DND-41 (cell line): Measurements from ENCODE around the gene MIA.

ENCODE experiments used
- ATAC-seq: fragments of 200-7000 bp; cut with Tn5 transposase; 3 replicates; pipeline ENCODE4 v1.9.1; 2021; ENCODE audit warnings: low read depth; ENCODE audit not compliant: insufficient read depth
- DNase-seq: peaks from one replicate; pipeline ENCODE4 v3.0.0-alpha.2; 2020
- H2AFZ ChIP-seq: 2 replicates; pipeline ENCODE4 v1.6.0; 2012; ENCODE audit warnings: low read depth, low read length
- H3K27ac ChIP-seq: 2 replicates; pipeline ENCODE4 v1.5.1; 2012; ENCODE audit warnings: low read length, inconsistent platforms
- H3K27me3 ChIP-seq: fragments of 200-600 bp; sonication (generic); 2 replicates; pipeline ENCODE4 v1.6.0; 2012; ENCODE audit warnings: low read length, mild to moderate bottlenecking, inconsistent platforms; ENCODE audit not compliant: insufficient read depth, poor library complexity
- H3K36me3 ChIP-seq: 2 replicates; pipeline ENCODE4 v1.5.1; 2012; ENCODE audit warnings: low read length, inconsistent platforms; ENCODE audit not compliant: insufficient read depth
- H3K4me1 ChIP-seq: 2 replicates; pipeline ENCODE4 v1.5.1; 2012; ENCODE audit warnings: mild to moderate bottlenecking, low read length; ENCODE audit not compliant: insufficient read depth
- H3K4me2 ChIP-seq: 2 replicates; pipeline ENCODE4 v1.6.0; 2012; ENCODE audit warnings: mild to moderate bottlenecking, moderate library complexity, low read length, inconsistent platforms; ENCODE audit not compliant: insufficient read depth
- H3K4me3 ChIP-seq, 2 experiments: fragments of 200-600 bp in 1 of 2; shearing (Covaris generic) in 1 of 2; 2 replicates each; pipeline ENCODE4 v1.5.1; 2012 to 2016; ENCODE audit warnings: inconsistent platforms in 2 of 2, low read length in 2 of 2, mild to moderate bottlenecking in 2 of 2, low read depth in 1 of 2, moderate library complexity in 1 of 2
- H3K79me2 ChIP-seq: 2 replicates; pipeline ENCODE4 v1.6.0; 2012; ENCODE audit warnings: low read length, inconsistent platforms; ENCODE audit not compliant: insufficient read depth
- H3K9ac ChIP-seq: 2 replicates; pipeline ENCODE4 v1.6.0; 2012; ENCODE audit warnings: low read depth, mild to moderate bottlenecking, inconsistent platforms, low read length, moderate library complexity
- H3K9me3 ChIP-seq: 2 replicates; pipeline ENCODE4 v1.5.1; 2012; ENCODE audit warnings: low read length, moderate library complexity, mild to moderate bottlenecking, inconsistent platforms; ENCODE audit not compliant: insufficient read depth, severe bottlenecking
- H4K20me1 ChIP-seq: 2 replicates; pipeline ENCODE4 v1.6.0; 2012; ENCODE audit warnings: low read length; ENCODE audit not compliant: insufficient read depth
- EZH2 ChIP-seq: IDR thresholded peaks from 3 replicates; pipeline ENCODE4 v1.6.1; 2012; ENCODE audit warnings: borderline replicate concordance, low read depth, mild to moderate bottlenecking, moderate library complexity, low read length, inconsistent platforms; ENCODE audit not compliant: severe bottlenecking
- TF ChIP-seq, protein P1 (sequence below): IDR thresholded peaks from 2 replicates; pipeline ENCODE4 v1.5.1; 2012; ENCODE audit warnings: borderline replicate concordance, low read length, moderate library complexity, mild to moderate bottlenecking; ENCODE audit not compliant: poor library complexity, severe bottlenecking; ENCODE audit errors: extremely low read depth

MIA gene

GRCh38 chr19:40798683-40799557 lies 23.6 kb downstream of the MIA start, which contains the start of gene EGLN2:
Gene EGLN2 (plus strand): TSS chr19:40799191. CDS start chr19:40800573, 1,382 bp downstream.
- H3K27me3 ChIP-seq: no peaks in the 10 kb centered on the region
- H3K36me3 ChIP-seq: peaks cover 37% of the 10 kb centered on the region
- DNase-seq (peak; percentile 100), ATAC-seq (peak; percentile 91)
- H3K27ac ChIP-seq: peak within 1 kb of the TSS; percentile 90
- peaks cover 51% of the 10 kb centered on the region for H3K4me1 ChIP-seq
- H2AFZ ChIP-seq: peak within 1 kb of the TSS; percentile 85
- TF ChIP-seq EZH2: no peak
- TF ChIP-seq, protein P1, sequence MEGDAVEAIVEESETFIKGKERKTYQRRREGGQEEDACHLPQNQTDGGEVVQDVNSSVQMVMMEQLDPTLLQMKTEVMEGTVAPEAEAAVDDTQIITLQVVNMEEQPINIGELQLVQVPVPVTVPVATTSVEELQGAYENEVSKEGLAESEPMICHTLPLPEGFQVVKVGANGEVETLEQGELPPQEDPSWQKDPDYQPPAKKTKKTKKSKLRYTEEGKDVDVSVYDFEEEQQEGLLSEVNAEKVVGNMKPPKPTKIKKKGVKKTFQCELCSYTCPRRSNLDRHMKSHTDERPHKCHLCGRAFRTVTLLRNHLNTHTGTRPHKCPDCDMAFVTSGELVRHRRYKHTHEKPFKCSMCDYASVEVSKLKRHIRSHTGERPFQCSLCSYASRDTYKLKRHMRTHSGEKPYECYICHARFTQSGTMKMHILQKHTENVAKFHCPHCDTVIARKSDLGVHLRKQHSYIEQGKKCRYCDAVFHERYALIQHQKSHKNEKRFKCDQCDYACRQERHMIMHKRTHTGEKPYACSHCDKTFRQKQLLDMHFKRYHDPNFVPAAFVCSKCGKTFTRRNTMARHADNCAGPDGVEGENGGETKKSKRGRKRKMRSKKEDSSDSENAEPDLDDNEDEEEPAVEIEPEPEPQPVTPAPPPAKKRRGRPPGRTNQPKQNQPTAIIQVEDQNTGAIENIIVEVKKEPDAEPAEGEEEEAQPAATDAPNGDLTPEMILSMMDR: no peak
- peak within 1 kb of the TSS; percentile 70 for H3K4me2 ChIP-seq
- peaks cover 51% of the 10 kb centered on the region for H3K79me2 ChIP-seq
- peaks cover 41% of the 10 kb centered on the region for H4K20me1 ChIP-seq
- peak within 1 kb of the TSS; percentile 79 to 92; a peak in 3 of 4 replicates for H3K4me3 ChIP-seq
- H3K9me3 ChIP-seq: no peaks in the 10 kb centered on the region
- peak within 1 kb of the TSS; percentile 92 for H3K9ac ChIP-seq

GRCh38 chr19:40799558-40800338 lies 24.4 kb downstream of the MIA start:
- peaks cover 60% of the 10 kb centered on the region for H3K4me1 ChIP-seq
- peak overlapping the region; percentile 64 for H2AFZ ChIP-seq
- peak overlapping the region; percentile 70 for H3K4me2 ChIP-seq
- peak overlapping the region; percentile 90 for H3K27ac ChIP-seq
- DNase-seq (no peak), ATAC-seq (no peak)
- H3K4me3 ChIP-seq: peak overlapping the region; percentile 79 to 92; a peak in 3 of 4 replicates
- H3K27me3 ChIP-seq: no peaks in the 10 kb centered on the region
- peaks cover 45% of the 10 kb centered on the region for H3K36me3 ChIP-seq
- peak overlapping the region; percentile 92 for H3K9ac ChIP-seq
- no peaks in the 10 kb centered on the region for H3K9me3 ChIP-seq
- peaks cover 59% of the 10 kb centered on the region for H3K79me2 ChIP-seq
- TF ChIP-seq, protein P1: no peak
- no peak for TF ChIP-seq EZH2
- peaks cover 49% of the 10 kb centered on the region for H4K20me1 ChIP-seq

DNA sequence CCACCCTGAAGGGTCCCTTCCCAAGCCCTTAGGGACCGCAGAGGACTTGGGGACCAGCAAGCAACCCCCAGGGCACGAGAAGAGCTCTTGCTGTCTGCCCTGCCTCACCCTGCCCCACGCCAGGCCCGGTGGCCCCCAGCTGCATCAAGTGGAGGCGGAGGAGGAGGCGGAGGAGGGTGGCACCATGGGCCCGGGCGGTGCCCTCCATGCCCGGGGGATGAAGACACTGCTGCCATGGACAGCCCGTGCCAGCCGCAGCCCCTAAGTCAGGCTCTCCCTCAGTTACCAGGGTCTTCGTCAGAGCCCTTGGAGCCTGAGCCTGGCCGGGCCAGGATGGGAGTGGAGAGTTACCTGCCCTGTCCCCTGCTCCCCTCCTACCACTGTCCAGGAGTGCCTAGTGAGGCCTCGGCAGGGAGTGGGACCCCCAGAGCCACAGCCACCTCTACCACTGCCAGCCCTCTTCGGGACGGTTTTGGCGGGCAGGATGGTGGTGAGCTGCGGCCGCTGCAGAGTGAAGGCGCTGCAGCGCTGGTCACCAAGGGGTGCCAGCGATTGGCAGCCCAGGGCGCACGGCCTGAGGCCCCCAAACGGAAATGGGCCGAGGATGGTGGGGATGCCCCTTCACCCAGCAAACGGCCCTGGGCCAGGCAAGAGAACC lies 25.1 kb downstream of the MIA start:
- H3K36me3 ChIP-seq: peaks cover 52% of the 10 kb centered on the region

More for the DNA sequence above, 25.1 kb downstream of the MIA start:
- Histone ChIP-seq H3K27me3 (no peaks in the 10 kb centered on the region), H3K4me3 (peak overlapping the region; percentile 79 to 92; a peak in 3 of 4 replicates), H2AFZ (no peak overlapping the region), H3K9ac (peak overlapping the region; percentile 92), H3K4me2 (peak overlapping the region; percentile 70), H3K79me2 (peaks cover 66% of the 10 kb centered on the region), H4K20me1 (peaks cover 56% of the 10 kb centered on the region), H3K27ac (peak overlapping the region; percentile 90), H3K4me1 (peaks cover 64% of the 10 kb centered on the region), H3K9me3 (no peaks in the 10 kb centered on the region)
- DNase-seq (no peak), ATAC-seq (no peak)
- no peak for TF ChIP-seq EZH2
- TF ChIP-seq, protein P1: no peak
